Stimulated activated CD4-positive, alpha-beta T cell treated with anti-CD3 and anti-CD28 coated beads, Interleukin-12 subunit alpha, Interleukin-12 subunit beta, amount 100 ng/mL, for 24 hours (primary cell): ENCODE data around the gene TRAF3IP1.
"Not testable (repeated sequence)": the region's sequence is repeated elsewhere in the genome, so short reads cannot be mapped to it uniquely, and the experiment has no call there.

Source experiments
- DNase-seq, 2 experiments: peaks; one replicate each; pipeline ENCODE4 v3.0.0-alpha.2; 2020; ENCODE audit warnings: low read depth in 2 of 2

Gene TRAF3IP1, protein sequence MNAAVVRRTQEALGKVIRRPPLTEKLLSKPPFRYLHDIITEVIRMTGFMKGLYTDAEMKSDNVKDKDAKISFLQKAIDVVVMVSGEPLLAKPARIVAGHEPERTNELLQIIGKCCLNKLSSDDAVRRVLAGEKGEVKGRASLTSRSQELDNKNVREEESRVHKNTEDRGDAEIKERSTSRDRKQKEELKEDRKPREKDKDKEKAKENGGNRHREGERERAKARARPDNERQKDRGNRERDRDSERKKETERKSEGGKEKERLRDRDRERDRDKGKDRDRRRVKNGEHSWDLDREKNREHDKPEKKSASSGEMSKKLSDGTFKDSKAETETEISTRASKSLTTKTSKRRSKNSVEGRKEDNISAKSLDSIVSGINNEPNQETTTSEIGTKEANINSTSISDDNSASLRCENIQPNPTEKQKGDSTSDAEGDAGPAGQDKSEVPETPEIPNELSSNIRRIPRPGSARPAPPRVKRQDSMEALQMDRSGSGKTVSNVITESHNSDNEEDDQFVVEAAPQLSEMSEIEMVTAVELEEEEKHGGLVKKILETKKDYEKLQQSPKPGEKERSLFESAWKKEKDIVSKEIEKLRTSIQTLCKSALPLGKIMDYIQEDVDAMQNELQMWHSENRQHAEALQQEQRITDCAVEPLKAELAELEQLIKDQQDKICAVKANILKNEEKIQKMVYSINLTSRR

DNA sequence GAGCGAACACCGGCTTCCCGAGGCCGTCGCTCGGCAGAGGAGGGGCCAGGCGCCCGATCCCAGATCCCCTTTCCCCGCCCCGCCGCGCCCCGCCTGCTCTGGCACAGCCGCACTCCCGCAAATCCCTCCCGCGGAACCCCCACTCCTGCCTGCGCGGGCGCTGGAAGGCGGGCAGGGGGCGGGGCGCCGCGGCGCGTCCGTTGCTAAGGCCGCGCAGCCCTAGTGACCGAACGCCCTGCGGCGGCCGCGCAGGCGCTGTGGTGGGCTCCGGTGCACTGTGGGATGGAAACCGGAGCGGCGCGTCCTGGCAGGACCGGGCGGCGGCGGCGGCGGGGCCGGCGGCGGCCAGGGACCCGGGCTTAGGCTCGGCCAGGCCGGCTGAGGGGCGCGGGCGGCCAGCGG, at the start of gene TRAF3IP1:
Gene TRAF3IP1, plus strand, starts transcription at position 273 of the 402 bp plus-strand sequence. CDS start 145 bp downstream, outside the sequence.
- DNase-seq: peak; percentile 74 to 76

DNA sequence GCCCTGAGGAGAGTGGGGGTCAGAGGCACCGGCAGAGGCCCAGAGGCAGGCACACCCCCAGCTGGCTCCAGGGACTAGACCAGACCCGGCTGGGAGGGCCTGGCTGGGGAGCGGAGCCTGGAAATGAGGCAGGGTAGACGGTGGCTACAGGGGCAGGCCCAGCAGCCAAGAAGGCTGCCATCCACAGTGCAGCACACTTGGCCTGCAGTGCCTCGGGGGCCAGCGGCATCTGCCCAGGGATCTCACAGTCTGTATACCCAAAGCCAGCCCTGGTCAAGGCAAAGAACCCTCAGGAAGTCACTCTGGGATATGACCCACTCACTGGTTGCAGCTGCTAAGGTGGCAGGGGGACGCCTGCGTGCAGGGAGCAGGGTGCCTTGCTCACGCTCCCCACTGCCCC, 49.7 kb upstream of the TRAF3IP1 start:
- no peak for DNase-seq

DNA sequence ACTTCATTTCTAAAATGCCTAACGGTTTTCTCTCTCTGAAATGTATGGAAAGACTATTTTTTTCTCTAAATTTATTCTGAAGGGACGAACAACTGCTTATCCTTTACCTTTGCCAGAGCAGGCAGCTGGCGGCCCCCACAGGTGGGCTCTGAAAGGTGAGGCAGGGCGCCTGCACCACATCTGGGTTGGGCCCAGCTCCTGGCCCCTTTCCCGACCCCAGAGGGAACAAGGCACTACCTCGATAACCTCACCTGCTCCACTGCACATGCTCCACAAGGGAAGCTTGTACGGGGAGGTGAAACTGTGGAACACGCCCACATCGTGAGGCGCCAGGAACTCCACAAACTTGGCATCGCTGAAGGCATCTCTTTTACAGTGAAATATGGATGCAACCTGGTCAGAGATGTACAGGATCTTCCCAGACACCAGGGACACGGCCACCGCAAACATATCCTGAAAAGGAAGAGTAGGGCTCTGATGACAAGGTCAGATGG, 49.2 kb upstream of the TRAF3IP1 start:
- DNase-seq: no peak

DNA sequence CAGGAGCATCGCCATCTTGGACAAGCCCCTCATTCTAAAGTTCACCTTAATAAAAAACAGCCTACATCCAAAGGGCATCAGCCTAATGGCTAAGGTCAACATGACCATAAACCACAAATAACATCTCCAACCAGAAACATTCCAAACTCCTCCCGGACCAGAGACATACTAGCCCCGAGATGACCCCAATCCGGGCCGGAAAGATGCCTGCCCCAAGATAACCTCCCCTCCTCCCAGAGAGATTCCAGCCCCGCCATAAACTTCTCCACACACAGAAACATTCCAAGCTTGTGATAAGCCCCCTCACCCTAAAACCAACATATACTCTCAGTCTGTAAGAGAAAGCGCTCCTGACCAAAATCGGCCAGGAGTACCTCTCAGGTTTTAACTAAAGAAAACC, 48.6 kb upstream of the TRAF3IP1 start:
- DNase-seq: not testable (repeated sequence)

DNA sequence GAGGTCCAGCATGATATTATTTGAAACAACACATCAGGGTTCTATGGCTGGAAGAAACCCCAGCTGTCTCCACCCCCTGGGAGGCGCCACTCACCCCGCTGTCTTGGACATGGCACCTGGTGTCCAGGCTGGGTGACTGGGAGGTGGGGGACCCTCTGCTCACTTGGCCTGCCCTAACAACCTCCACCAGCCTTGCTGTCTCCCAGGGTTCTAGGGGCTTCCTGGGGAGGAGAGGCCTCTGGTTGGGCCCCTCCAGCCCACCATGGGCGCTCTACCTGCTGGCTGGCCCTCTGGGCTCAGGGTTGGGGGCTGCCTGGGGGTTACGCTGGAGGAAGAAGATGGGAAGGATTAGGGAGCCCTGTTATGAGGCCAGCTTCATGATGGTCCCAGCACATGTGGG, 48.2 kb upstream of the TRAF3IP1 start:
- DNase-seq: no peak

DNA sequence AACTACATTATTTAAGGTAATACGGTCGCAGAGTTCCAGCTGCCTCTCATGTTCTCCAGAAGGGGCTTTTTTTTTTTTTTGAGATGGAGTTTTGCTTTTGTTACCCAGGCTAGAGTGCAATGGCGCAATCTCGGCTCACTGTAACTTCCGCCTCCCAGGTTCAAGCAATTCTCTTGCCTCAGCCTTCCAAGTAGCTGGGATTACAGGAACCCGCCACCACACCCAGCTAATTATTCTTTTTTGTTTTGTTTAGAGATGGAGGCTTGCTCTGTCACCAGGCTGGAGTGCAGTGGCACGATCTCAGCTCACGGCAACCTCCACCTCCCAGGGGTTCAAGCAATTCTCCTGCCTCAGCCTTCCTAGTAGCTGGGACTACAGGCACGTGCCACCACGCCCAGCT, 46.9 kb upstream of the TRAF3IP1 start:
- DNase-seq: not testable (repeated sequence)

DNA sequence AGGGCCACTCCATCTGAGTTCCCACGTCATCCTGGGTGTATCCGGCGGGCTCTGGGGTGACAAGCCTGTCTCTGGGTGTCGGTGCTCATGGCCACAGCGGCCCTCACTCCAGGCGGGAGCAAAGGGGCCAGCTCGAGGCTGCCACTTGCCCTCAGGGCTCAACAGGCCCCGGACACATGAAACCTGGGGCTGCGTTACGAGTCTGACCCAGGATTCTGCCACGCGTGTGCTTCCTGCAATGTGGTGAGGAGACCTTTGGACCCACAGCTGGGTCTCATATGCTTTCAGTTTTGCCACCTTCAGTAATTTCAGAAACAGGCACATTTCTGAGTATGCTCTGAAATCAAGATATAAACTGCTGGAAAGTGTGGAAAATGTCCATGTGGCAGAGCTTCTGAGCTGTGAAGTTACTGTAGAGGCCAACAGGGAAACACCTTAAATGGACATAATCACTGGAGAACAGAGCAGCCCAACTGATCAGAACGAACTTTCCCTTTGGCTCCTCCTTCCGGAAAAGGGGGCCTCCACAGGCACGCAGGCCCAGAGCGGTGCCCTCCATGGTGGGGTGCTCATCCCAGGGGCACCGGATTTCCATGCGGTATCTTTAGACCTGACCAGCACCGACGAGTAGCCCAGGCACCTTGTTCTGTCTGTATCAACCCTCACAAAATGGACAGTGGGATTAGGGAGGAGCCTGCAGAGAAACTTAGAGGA, 46.0 kb upstream of the TRAF3IP1 start:
- DNase-seq: no peak

DNA sequence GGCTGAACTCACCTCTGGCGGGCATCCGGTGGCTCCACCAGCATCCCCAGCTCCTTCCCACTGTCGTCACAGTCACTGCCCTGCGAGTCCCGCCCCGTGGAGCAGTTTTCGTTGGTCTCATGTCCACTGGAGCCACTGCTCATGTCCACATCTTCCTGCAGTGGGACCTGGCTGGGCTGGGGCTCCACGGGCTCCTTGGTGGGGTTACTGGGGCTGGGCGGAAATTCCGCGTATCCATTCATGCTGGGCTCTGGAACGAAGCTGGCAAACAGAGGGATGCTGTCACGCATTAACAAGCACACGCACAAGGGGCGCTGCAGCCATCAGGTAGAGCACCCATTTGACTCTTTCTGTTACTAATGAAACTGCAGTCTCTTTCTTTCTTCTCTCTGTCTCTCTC, 42.6 kb upstream of the TRAF3IP1 start:
- DNase-seq: no peak

DNA sequence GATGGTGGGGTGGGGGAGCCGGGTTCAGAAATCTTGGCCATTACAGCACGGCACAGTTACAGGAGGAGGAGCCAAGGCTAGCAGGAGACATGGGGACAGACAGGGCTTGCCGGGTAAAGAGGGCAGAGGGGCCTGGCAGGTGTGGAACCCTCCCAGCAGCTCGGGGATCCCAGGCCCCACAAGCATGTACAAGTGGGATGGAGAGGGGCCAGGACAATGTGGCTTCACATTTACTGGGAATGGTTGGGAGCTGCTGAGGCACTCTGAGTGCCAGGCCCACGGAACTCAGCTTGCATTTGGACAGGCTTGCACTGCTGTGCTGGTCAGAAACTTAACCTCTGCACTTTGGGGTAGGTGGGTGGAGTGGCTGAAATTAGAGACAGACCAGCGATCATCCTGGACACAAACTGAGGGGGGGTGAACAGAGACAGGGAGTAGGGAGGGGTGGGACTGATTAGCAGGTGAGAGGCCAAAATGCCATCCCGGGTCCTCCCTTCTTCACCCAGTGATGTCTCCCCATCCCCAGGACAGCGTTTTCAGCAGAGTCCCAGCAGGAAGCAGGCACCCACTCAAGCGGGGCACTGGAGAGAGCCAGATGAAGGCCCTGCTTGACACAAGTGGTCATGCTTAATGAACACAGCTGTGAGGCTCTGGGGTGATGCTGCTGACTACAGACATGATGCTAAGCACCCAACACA, 41.5 kb upstream of the TRAF3IP1 start:
- DNase-seq: no peak

DNA sequence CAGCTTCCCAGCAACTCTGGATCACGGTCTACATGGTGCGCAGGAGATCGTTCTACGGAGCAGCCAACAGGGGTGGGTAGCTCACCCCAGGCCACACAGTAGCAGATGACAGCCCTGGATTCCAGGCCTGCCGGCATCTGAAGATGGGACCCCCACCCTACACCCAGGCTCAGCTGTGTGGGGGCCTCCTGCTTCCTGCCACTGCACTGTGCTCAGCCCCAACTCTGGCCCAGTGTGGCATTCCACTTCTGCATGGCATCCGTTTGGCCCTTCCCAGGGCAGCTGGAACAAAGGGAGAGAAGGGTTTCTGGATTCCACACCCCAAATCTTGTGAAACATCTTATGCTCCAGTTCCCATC, 41.0 kb upstream of the TRAF3IP1 start:
- no peak for DNase-seq

DNA sequence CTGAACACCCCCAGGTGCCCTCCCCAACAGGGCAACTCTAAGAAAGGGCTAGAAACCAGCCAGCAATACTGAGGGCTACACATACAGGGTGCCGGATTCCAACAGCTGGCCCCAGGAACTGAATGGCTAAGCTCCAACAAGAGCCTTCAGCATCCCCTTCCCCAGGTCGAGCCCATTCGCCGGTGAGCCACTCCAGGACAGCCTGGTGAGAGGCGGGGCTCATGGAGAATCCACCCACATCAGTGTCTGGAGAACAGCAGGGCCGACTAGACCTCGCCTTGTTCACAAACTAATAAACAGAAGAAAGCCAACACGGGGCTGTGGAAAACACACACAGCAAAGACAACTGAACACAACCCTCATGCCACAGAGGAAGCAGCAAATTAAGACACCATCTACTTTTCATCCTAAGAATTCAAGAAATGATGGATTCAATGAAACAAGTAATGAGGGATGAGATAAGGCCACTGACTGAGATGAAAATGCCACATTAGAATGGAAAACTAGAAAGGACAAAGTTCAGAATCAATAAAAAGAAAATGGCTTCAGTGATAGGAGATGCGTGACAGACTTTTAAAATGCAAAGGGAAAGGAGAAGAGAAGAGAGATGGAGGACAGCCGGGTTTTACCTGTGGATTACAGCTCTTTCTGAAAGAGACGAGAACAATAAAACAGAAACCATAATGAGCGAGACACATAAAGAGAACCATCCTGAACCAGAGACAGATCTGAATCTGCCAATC, 40.1 kb upstream of the TRAF3IP1 start:
- no peak for DNase-seq

DNA sequence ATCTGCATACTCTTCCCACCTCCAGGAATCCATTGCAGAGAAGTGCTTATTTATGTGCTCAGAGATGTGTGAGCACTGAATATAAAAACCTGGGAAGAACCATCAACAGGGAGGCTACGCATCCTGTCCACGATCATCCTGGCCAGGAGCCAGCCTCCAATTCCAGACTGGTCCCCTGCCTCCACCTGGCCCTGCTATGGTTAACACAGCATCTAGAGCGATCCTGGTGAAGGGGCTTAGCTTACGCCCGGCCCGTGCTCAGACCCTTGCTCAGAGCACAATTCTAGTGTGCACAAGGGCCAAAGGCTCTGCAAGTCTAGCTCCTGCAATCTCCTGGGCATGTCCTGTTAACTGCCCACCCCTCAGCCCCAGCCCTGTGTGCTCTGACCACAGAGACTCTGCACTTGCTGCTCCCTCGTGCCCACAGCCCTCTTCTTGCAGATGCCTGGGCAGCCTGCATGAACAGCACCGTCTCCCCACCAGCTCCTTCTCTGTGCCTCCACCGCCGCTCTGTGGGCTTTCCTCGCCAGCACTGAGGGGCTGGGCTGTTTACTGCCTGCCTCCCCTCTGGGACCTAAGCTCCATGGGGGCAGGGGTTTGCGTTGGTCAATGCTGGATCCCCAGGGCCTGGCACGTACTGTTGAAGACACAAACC, 38.4 kb upstream of the TRAF3IP1 start:
- no peak for DNase-seq

DNA sequence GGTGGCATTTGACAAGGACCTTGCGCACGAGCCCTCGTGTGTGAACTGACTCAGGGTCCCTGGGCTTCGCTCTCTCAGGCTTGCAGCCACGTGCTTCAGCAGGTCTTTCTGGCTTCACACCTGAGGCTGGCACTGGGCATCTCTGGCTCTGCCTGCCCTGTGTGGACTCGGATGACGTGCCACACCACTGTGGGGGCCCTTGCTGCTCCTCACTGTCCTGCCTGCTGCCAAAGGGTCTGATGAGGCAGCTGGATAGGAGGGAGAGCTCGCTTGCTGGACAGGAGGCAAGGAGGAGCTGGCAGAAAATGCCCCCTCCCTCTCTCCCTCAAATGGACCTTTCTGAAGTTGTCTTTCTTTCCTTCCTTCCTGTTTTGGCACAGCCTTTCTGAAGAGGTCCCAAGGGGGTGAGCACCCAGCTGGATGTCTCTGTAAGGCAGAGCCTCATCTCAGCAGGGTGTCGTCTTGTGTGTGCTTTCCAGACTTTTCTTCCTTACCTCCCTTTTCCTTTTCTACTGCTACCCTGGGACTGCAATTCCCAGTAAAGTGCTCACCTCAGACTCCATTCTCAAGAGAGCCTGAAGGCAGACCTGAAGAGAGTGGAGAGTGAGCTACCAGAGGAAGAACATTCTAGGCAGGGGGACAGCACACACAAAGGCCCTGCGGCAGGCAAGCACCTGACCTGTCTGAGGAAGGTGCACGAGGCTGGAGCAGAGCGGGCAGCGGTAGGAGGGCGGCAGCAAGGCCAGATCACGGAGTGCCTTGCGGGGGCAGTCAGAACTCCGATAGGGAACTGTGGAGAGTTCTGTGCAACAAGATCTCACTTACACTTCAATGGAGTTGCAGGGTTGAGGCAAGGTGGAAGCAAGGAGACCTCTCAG, 37.2 kb upstream of the TRAF3IP1 start:
- no peak for DNase-seq

DNA sequence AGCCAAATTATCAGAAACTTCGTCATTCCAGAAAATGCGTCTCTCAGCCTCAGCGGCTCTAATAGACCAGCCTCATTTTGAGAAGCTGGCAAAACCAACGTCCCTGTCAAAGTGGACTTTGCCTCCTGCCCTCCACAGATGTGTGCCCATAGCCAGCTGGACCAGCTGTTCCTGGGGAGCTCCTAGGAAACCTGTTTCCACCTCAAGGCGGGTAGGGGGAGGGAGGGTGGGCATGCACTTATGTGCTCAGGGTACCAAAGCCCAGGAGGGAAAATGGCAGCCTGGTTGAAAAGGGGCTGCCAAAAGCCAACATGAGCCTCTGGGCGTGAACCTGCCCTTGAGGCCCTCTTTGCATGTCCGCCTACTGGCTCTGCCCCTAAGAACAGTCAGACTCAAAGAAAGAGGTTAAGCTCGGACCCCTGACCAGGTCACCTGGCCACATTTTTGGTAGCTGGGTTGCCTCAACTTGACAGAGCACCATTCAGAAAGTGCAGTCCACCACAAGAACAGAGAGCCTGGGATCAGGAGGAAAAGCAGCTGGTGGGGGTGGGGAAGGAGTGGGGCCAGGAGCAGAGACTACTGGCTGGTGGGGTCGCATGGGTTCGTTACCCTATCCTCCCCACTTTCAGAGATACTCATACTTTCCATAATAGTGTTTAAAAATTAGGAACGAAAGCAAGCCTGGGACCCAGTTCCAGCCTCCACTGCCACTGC, 35.4 kb upstream of the TRAF3IP1 start:
- DNase-seq: no peak

DNA sequence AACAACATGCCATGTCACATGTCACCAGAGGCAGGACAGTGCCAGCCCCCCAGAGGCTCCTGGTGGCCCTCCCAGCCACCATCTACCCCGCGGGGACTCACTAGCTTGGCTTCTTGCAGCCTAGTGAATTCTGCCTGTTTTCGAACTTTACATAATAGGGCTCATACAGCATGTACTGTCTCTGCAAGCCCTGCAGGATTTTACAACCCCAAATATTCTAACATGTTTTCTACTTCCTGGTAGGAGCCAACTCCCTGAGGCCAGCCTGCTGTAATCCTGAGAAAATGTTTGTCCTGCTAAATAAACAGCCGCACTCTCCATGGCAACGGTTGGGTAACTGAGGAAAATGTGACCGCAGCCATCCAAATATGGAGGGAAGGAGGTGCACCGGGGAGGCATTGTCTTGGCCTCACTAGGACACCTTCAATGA, 34.6 kb upstream of the TRAF3IP1 start:
- DNase-seq: no peak

DNA sequence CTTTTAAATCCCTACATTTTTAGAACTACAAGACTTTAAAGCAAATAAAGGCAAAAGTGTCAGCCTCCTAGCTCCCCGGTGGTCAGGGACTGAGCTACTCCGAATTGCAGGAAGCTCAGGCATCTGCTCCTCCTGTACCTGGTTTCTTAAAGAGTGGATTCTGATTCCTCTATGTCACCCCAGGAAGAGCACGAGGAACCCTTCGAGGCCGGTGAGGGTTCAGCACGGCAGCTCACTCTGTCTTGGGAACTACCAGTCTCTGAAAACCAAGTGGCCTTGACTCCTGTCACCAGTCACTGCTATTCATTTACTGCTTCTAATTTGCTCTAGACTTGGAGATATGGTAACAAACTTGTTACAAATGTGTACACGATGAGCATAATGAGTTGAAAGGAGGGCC, 34.2 kb upstream of the TRAF3IP1 start:
- no peak for DNase-seq

DNA sequence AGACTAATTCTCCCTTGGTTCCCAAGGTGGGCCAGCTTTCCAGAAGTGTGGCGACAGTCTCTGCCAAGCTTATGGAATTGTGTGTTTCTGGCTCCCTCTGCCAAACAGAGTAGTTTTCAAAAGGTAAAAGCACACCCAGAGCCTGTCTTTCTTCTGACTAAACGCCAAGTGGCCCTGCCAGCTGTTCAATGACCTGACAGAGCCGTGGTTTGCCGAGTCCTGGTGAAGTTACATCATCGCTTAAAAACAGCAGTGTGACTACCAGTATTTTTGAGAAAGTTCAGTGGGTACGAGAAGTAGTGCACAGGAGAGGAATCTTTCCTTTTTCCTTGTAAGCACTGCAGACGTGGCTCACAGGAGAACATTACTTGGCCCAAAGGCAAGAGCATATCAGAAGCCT, 33.8 kb upstream of the TRAF3IP1 start:
- DNase-seq: no peak

DNA sequence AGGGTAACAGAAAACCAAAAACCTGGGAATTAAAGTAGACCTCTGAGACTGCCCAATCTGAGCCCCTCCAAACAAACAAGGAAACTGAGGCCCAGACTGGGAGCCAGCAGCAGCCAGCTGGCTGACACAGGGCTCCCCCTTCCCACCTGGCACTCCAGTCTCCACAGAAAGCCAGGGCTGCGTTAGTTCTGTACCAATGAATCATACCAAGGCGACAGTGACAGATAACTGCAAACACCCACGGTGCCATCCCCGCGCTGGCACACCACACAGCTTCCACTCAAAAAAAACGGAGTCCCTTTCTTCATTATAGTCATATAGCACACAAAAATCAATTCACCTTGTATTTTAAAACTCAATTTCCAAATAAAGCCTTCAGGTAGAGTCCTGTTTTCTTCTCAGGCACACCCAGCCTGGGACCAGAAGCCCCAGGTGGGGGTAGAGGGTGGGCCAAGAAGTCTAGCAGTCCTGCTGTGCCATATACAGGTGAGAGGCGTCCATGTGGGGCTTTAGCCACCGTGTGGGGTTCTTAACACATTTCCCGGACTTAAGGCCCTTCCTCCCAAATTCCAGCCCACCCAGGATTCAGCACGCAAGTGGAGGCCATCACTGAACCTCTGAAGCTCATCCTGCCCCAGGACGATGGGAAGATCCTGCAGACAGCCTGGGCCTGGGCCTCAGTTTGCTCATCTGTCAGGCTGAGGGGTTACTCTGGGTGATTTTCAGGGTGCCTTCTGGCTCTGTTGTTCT, 33.2 kb upstream of the TRAF3IP1 start:
- peak in 1 of 2 experiments; percentile 16 for DNase-seq
